AG04449 (cell line): Measurements from ENCODE around the gene LDLRAD4.

ENCODE experiments used
- CTCF ChIA-PET: fragments of 350-600 bp; formaldehyde crosslinking; extraction: SDS; loops from one replicate; lab custom pipeline; 2021; ENCODE audit warnings: antibody characterized with exemption; lab: Yijun Ruan, JAX
- POLR2A ChIA-PET: fragments of 400-600, 350-600 bp; formaldehyde crosslinking; extraction: SDS; loops from one replicate; lab custom pipeline; 2020; ENCODE audit warnings: antibody characterized with exemption, inconsistent platforms; lab: Yijun Ruan, JAX
- DNase-seq: peaks from one replicate; pipeline ENCODE4 v3.0.0-alpha.2; 2010; ENCODE audit warnings: low read depth, low spot score
- H3K4me3 ChIP-seq: 2 replicates; pipeline ENCODE4 v1.5.1; 2011; ENCODE audit warnings: low read depth, mild to moderate bottlenecking, control low read depth, low read length
- CTCF ChIP-seq: IDR thresholded peaks from one replicate; pipeline ENCODE4 v1.5.1; 2011; ENCODE audit warnings: mild to moderate bottlenecking, moderate library complexity, low read length, control low read depth, inconsistent platforms; ENCODE audit not compliant: insufficient read depth; ENCODE audit errors: missing control alignments

The LDLRAD4 gene

GRCh38 chr18:13565228-13565627 is 346.7 kb downstream of the LDLRAD4 start:
- no peak for TF ChIP-seq CTCF
- CTCF ChIA-PET: no interaction called here
- no peak overlapping the region for H3K4me3 ChIP-seq
- POLR2A ChIA-PET: no interaction called here
- DNase-seq: no peak

DNA sequence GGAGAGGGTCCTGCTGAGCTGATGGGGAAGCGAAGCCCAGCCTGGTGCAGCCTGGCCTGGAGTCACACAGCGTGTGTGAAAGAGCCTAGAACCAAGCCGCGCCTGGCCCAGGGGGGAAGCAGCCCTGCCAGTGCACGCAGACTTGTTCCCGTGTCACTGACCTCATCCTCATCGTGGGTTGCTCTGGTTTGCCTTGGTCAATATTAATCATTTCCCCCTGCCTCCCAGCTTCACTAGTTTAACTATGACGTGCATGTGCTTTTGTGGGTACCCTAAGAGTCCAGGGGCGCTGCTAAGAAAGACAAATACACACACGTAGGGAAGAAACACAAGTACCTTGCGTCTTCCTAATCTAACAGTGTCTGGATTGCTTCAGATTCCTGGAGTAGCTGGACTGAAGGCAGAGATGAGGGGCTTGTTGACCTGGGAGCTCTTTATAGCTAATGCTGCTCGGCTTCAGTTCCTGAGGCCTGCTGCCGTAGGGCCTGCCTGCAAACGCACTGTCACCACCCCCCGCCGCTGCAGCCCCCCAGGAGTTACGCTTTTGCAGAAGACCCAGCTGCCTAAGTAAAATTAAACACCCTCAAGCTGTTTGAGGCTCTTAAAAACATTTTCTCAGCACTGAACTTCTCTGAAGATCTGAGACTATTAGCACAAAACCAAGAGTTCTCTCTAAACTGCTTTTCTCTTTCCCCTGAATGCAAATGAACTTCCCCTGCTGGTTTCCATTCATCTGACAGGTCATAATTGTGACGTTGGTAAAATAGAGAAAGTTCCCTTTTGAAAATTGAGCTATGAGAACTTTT is 348.6 kb downstream of the LDLRAD4 start:
- H3K4me3 ChIP-seq: no peak overlapping the region
- DNase-seq: no peak
- ChIA-PET CTCF (interaction anchor here (1.2 to 1.3 kb wide), 2 partner anchors 10 to 17 kb away, joined by 3 to 5 read pairs; no protein-coding TSS in a partner anchor), POLR2A (interaction anchor here (0.5 kb wide), 1 partner anchor 12 kb away, joined by 3 read pairs; no protein-coding TSS in a partner anchor)
- TF ChIP-seq CTCF: no peak

GRCh38 chr18:13568443-13569392 is 350.2 kb downstream of the LDLRAD4 start:
- POLR2A ChIA-PET: no interaction called here
- CTCF ChIA-PET: no interaction called here
- H3K4me3 ChIP-seq: no peak overlapping the region
- no peak for TF ChIP-seq CTCF
- no peak for DNase-seq

GRCh38 chr18:13570216-13570615 is 351.7 kb downstream of the LDLRAD4 start:
- TF ChIP-seq CTCF: no peak
- no peak for DNase-seq
- ChIA-PET POLR2A (no interaction called here), CTCF (no interaction called here)
- H3K4me3 ChIP-seq: no peak overlapping the region

DNA sequence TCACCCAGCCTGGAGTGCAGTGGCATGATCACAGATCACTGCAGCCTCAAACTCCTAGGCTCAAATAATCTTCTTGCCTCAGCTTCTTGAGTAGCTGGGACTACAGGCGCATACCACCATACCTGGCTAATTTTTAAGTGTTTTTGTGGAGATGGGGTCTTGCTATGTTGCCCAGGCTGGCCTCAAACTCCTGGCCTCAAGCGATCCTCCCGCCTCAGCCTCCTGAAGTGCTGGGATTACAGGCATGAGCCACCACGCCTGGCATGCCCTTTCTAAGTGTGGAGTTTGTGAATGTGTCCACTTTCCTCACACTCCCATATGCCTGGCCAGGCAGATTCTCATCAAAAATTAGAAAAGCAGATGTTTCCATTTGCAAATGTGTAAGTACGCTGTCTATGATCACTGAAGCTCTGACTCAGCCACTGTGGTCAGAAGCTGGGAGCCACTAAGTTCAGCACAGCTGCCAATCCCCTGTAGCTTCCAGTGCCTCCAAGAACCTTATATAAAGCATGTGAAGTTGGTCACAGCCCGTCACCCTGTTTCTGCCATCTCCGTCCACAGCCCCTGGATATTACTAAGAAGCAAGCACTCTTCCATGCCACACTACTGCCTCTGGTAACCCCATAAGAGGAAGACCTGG is 352.4 kb downstream of the LDLRAD4 start:
- H3K4me3 ChIP-seq: no peak overlapping the region
- no peak for TF ChIP-seq CTCF
- ChIA-PET CTCF (no interaction called here), POLR2A (no interaction called here)
- DNase-seq: no peak
